ENCODE data around the gene PRPSAP1.
"Not testable (repeated sequence)": the region's sequence is repeated elsewhere in the genome, so short reads cannot be mapped to it uniquely, and the experiment has no call there.

Gene PRPSAP1

DNA sequence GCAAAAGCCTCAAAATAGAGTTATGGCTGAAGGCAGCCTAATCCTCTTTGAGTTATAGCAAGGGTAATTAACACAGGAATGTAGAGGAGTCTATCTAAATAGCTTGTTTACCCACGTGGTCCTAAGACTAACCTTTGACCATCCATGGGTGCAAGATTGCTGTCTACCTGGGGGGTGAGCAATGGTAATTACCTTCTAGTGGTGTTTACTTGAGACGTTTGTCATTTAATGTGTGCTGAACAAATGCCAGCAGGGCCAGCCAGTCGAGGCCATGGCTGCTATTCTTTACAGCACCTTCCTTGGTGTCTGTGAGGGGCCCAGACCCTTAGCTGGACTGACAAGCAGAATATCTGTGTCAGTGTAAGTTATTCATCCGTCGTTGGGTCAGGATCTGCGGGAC is 13.9 kb upstream of the PRPSAP1 start:
- no peak for TF ChIP-seq CTCF (conservative IDR thresholded peaks at IDR 0.05; ENCODE audit: low read depth, low read length)
- H3K4me3 ChIP-seq (ENCODE audit: low read depth, low read length): no peak overlapping the region
- no peak for DNase-seq (ENCODE audit: low read depth)

- no peak overlapping the region for H3K4me3 ChIP-seq (ENCODE audit: low read depth, low read length)
- no peak for DNase-seq (ENCODE audit: low read depth)
- no peak for TF ChIP-seq CTCF (conservative IDR thresholded peaks at IDR 0.05; ENCODE audit: low read depth, low read length)
Observed at GRCh38 chr17:76366247-76366646, 12.5 kb upstream of the PRPSAP1 start.

DNA sequence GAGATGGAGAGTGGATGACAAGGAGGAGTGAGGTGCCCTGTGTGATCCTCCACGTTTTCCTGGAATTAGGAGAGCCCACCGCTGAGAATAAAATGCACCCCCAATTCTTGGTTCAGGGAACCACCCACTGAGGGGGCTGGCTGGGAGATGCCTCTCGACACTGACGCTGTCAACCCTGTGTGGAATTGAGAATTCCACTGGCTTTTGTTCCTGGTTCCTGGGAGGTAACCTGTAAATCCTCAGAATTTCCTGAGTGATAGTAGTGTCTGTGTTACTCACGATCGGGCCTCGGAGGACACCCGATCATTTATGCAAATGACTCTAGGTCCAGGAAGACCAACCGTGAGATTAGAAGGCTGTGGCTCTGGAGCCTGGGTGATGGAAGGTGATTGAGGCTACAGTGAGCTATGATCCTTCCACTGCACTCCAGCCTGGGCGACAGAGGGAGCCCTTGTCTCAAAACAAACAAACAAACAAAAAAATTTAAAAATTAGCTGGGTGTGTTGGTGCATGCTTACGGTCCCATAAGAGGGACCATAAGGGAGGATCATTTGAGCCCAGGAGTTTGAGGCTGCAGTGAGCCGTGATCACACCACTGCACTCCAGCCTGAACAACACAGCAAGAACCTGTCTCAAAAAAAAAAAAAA is 11.7 kb upstream of the PRPSAP1 start:
- no peak overlapping the region for H3K4me3 ChIP-seq (ENCODE audit: low read depth, low read length)
- DNase-seq (ENCODE audit: low read depth): peak; percentile 39
- TF ChIP-seq CTCF (conservative IDR thresholded peaks at IDR 0.05; ENCODE audit: low read depth, low read length): peak; percentile 64

DNA sequence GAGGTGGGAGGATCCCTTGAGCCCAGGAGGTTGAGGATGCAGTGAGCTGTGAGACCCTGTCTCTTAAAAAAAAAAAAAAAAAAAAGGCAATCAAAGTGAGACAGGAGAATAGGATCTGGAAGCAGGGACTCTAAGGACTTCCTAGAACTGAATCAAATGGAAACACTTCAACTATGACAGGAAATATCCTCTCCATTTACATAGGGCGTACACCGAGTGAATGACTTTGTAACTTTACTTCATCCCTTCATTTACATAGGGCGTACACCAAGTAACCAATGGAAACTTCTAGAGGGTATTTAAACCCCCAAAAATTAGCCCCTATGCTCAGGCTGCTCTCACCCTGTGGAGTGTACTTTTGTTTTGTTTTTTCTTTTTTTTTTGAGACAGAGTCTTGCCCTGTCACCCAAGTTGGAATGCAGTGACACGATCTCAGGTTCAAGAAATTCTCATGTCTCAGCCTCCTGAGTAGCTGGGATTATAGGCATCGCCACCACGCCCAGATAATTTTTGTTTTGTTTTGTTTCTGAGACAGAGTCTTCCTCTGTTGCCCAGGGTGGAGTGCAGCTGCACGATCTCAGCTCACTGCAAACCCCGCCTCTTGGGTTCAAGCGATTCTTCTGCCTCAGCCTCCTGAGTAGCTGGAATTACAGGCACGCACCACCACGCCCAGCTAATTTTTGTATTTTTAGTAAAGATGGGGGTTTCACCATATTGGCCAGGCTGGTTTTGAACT is 9.6 kb upstream of the PRPSAP1 start:
- no peak for TF ChIP-seq CTCF (conservative IDR thresholded peaks at IDR 0.05; ENCODE audit: low read depth, low read length)
- DNase-seq (ENCODE audit: low read depth): no peak
- H3K4me3 ChIP-seq (ENCODE audit: low read depth, low read length): no peak overlapping the region

DNA sequence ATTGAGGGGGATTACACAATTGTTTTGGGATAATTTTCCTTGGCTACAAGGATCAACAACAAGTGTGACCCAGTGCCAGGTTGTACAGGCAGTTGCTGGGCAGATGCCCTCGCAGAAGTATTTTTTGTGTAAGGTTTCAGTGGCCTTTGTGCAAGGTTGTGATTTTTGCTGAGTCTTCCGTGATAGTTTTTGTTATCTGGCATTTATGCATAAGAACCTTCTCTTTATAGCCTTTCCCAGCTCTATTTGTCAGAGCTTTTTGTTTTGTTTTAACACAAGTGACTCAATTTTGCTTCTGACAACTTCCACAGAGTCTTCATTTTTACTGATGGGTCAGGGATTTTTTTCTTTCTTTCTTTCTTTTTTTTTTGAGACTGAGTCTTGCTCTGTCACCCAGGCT is 6.7 kb upstream of the PRPSAP1 start:
- DNase-seq (ENCODE audit: low read depth): no peak
- TF ChIP-seq CTCF (conservative IDR thresholded peaks at IDR 0.05; ENCODE audit: low read depth, low read length): no peak
- no peak overlapping the region for H3K4me3 ChIP-seq (ENCODE audit: low read depth, low read length)

DNA sequence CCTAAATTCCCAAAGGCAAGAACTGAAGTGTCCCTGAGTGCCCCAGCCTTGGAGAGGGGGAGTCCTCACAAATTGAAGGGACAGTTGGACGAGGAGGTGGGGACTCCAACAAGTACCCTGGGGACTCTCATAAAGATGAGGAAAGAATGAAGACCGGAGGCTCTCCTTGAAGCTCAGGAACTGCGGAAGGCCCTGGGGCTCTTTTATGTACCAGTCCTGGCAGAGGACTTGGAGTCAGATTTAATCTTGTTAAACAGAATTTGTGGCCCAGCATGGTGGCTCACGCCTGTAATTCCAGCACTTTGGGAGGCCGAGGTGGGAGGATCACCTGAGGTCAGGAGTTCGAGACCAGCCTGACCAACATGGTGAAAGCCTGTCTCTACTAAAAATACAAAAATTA is 6.1 kb upstream of the PRPSAP1 start:
- not testable (repeated sequence) for DNase-seq (ENCODE audit: low read depth); H3K4me3 ChIP-seq (ENCODE audit: low read depth, low read length)

DNA sequence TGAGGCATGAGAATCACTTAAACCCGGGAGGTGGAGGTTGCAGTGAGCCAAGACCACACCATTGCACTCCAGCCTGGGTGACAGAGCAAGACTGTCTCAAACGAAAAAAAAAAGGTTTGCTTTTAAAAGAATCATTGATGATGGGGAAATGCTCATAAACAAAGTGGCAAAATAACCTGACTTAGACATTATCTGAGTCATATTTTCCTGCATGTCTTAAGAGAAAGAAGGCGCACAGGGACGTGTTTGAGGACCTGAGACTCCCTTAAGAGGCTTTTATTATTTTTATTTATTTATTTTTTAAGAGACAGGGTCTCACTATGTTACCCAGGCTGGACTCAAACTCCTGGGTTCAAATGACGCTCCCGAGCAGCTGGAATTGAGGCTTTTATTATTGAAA is 5.7 kb upstream of the PRPSAP1 start:
- DNase-seq (ENCODE audit: low read depth): no peak
- no peak overlapping the region for H3K4me3 ChIP-seq (ENCODE audit: low read depth, low read length)
- TF ChIP-seq CTCF (conservative IDR thresholded peaks at IDR 0.05; ENCODE audit: low read depth, low read length): no peak
